Measurements from ENCODE around the gene DNM3.
A peak's percentile ranks its signal among the peaks of the same experiment; 100 is the strongest.

The DNM3 gene

DNA sequence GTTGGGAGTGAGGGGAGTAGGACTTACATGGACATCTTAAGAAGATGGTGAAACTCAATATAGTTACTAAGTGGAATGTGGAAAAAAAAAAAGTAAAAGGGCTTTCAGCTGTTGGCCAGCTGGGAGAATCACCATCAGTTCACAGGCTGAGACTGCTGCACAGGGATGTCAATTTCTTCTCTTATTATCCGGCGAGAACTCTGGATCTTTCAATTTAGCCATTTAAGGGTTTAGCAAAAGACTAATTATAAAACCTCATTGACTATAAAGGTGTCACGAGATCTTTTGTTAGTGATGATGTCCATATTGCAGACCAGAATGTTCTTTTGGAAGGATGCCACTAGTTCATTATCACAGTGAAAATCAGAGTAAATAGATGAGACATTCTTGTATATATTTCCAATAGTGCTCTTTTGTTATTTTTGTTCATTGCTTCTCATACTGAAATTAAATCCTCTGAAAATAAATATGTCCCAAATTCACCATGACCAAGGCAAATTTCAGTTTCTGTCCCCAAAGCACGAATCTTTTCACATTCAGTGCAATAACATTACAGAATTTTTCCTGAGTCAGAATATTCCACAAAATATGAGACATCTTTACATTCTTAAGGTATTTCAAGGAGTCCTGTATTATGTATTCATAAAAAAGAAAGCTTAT is 266.1 kb downstream of the DNM3 start:
- DNase-seq (ENCODE audit: low spot score) = peak; percentile 20

DNA sequence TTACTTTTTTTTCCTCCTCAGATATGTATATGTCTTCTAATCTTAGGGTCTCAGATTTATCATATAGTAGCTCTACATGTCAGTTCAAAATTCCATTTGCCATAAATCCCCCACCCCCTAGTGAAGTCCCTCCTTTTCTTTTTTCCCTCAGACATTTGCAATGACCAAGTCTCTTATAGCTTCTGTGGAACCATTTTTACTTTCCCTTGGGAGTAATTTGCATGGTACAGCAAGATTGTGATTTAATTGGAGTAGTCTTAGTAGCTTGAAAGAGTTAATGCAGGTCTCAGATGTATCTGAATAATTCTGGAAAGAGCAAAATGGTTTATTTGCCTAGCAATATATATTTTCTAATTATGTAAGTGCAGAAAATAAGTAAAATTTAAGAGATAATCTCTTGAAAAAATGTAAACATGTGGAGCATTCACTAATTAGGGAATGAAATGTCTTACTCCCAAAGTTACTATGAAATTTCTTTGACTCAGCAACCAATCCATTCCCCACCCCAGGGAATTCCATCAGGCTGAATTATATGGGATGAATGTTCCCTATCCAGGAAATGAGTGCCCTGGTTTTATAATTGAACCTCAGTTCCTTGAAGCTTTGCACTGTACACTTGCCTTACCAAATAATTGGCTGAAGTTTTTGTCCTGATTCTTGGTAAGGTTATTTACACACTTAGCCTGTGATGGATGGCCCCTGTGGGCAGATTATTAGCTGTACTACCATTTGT is 267.0 kb downstream of the DNM3 start:
- no peak for DNase-seq (ENCODE audit: low spot score)

DNA sequence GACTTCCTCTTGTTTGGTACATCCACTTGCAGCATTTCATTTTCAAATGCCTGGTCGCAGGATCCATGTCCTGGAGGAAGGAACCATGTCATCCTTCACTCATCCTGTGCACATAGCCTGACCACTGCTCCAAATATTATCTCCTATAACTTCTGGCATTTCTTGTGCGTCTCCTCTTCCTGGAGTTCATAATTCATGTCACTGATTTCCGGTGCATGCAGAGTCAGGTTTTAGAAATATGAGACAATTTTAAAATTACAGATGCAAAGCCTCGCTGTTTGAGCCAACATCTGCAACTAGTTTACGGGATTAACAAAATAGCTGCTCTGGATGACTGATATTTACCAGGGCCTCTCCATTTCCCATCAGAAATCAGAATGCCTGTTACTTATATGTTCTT is 268.1 kb downstream of the DNM3 start:
- no peak for DNase-seq (ENCODE audit: low spot score)

DNA sequence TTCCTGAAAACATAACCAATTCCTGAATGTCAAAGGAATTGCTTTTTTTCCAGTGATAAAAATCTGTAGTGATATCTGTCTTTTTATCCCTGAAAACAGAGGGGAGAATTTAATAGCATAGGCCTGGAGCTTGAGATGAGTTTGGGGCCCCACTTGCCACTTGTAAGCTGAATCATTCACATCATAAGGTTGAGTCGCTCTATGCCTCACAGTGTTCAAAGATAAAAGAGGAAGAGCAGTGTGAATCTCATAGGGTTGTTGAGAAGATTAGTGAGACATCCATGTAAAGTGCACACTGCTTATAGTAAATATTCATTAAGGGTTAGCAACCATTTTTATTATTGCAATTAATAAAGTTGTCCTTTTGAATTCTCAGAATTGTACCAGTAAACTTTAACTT is 271.3 kb downstream of the DNM3 start:
- DNase-seq (ENCODE audit: low spot score) = no peak

DNA sequence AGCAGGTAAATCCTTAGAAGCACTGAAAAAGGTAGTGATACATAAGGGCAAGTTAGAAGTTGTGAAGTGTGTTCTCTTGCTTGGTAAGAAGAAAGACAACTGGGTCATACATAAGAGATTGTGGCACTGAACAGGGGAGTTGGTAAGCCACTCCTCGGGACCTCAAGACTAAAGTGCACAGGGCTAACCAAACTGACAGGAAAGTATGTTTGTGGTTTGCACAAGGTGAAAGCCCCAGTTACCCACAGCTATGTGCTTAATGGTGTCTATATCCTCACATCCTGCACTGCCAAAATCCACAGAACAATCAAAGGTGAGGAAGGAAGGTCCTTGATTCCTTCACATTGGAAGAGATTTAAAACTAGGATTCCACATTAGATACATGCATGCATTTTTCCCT is 276.5 kb downstream of the DNM3 start:
- DNase-seq (ENCODE audit: low spot score) = no peak

DNA sequence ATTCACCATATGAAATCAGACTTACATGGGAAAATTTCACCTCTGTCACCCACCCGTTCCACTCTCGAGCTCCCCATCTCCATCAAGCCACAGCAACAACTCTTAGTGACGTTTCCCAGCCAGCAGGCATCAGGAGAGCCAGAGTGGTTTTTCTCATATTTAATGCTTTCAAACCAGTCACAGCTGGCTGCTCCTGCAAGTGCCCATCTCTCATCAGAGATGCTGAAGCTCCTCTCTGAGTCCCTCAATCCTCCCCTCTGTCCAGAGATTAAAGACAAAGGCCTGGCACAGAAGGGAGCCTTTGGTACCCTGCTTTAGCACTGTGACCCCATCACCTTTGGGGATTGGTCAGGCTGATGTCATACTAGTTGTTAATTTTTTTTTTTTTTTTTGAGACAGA is 277.3 kb downstream of the DNM3 start:
- DNase-seq (ENCODE audit: low spot score) = no peak

DNA sequence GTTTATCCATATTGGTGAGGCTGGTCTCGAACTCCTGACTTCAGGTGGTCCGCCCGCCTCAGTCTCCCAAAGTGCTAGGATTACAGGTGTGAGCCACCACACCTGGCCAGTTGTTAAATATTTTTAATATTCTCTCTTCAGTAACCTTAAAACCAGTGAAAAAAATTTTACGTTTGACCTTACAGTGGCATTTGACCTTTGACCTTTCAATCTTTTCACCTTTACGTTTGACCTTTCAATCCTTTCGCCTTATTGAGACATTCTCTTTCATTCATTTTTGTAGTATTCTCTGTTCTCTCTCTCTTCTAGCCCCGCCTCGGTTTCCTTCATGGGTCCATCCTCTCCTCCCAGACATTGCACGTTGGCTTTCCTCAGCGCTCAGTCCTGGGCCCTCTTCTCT is 277.9 kb downstream of the DNM3 start:
- no peak for DNase-seq (ENCODE audit: low spot score)

DNA sequence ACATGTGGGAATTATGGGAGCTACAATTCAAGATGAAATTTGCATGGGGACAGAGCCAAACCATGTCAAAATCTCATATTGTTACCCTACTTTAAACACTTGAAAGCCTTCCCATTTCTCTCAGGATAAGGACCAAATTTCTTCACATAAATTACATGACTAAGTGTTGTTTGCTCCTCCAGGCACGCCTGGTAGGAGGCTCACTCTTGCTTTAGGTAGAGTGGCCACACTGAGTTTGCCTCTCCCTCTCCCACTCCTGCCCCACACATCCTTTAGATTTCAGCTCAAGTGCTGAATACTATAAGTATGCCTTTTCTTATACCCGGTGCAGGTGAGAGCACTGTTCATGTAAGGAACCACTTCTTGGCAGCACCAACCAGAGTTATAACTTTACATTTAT is 279.1 kb downstream of the DNM3 start:
- DNase-seq (ENCODE audit: low spot score) = no peak

DNA sequence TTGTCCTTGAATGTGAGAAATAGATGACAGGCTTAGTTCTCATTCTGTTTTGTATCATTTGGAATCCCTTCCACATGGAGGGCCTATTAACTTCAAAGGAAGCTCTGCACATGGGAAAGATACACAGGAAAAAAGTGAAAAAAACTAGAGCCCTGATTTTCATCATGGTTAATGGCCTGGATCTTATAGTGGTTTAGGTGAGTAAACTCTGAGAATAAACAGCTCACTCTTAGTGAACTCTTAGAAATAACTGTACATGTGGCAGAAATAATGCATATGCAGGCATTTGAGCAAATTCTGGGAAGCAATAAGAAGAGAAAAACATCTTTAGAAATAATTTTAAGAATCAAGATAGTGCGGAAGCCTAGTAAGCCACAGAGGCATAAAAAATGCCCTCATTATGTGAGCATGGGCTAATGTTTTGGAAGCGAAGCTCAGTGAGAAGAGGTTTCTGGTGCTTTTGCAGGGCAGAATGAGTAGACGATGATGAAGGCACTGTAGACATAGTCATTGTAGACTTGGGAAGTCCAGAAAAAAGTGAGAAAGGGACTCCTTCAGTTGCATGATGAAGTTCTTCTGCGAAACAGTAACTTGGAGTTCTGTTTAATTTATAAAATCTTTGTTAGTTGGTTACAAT is 279.9 kb downstream of the DNM3 start:
- DNase-seq (ENCODE audit: low spot score) = no peak

DNA sequence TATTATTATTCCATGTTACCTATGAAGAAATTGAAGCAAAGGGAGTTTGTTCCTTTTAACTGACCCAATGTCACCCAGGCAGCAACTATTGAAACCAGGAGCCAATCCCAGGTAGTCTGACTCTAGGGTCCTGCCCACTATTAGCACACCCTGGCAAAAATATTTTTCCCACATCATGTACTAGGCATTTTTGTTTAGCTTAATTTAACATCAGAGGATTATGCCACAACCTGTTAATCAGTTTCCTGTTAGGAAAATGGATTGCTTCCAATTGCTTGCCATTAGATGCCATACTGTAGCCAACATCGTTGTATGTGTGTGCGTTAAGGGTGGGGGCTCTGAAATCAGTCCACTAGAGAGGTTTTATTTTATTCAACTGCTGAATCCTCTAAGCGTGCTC is 281.1 kb downstream of the DNM3 start:
- no peak for DNase-seq (ENCODE audit: low spot score)

DNA sequence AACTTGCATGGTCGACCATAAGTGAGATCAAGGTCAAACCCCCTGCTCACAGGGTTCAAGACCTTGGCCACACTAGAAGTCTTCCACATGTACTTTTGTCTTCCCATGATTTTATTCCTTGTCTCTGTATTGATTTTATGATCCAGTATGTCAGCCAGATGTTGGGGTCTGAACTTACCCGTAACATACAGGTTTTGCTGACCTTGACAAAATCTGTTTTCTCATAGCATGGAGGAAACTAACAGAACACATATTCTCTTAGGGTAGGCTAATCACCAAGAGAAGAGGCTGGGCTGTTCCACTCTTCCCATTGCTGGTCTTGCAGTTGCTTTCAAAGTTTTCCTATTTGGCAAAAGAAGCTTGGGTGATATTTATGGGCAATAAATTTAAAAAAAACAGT is 284.0 kb downstream of the DNM3 start:
- DNase-seq (ENCODE audit: low spot score) = no peak

DNA sequence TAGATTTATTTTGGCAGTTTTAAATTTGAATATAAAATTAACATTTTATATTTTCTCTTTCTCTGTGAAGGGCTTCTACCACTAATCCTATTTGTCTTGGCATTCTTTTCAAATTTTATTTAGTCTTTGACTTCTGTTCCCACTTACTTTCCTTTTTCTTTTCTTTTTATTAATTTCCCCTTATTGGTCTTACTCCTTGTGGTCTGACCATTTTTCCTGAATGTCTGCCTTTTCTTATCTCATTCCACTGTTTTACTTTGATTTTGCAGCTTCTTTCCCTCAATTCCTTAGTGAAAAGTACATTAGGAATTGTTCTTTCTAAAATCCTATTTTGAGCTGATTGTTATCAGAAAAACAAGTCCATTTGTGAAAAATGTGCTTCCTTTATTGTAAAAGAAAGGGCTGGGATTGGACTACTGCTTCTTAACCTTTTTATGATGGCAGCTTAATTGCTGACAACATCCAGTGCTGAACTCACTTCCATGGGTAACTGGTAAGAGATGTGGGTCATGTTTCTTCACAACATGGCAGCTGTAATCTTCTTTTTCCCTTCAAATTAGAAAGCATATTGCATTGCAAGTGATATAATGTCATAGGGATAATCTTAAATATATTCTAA is 284.6 kb downstream of the DNM3 start:
- no peak for DNase-seq (ENCODE audit: low spot score)

DNA sequence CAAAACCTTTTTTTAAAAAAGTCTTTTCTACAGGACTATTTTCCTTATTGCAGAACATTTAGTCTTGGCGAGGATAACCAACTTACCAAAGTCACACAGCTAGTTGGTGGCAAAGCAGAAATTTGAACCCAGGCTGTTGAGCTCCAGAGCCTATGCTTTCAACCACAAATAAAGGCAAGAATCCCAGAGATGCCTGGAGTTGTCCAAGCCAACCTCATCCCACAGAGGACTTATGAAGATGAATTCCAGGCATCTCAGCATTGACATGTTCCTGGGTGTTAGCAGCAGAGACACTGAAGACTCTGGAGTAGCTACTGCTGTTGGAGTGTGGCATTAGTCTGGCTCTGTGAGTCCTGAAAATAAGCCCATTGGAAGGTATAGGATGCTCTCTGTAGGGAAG is 291.5 kb downstream of the DNM3 start:
- no peak for DNase-seq (ENCODE audit: low spot score)

DNA sequence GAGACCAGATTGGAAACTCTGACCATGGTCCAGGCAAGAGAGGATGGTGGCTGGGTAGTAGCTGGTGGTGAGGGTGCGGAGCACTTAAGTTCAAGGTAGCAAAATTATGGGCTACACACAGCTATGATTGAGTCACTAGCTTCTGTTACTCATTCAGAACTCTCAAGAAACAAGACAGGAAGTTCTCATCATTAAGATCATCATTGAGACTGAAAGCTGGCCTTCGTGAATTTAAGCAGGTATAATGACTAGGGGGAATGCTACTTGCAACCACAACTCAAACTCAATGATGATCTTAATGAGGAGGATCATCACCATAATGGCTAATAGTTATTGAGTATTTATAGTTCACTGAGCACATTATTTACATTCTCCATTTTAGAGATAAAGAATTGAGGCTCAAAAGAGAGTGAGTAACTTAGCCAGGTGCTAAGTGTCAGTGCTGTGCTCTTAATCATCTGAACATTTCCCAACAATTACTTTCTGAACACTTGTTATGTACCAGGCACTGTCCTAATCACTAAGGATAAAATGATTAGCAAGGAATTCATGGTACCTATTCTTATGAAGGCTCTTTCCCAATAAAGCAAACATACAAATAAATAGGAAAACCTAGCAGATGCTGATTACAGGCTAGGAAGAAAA is 292.9 kb downstream of the DNM3 start:
- DNase-seq (ENCODE audit: low spot score) = no peak

DNA sequence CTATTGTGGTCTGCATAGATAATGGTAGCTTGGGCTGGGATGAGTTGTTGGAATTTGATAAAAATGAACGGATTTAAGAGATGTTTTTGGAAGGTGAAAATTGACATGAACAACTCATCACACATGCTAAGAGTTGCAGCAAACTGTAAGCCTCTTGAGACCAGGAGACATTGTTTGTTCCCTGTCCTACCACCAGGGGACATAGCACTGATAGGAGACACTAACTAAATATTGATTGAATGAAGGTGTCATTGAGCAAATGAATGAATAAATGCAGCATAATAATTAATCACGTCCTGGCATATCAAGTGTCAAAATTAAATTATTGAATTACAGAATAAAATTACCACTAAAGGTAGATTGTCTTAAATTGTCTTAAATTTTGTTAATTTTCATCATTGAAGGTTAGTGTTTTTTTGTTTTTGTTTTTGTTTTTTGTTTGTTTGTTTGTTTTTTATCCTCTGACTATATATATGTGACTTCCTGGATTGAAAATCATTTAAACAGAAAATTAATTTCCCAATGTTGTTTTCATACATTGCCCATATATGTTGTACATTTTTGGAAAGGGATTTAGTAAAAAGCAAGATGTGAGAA is 293.9 kb downstream of the DNM3 start:
- DNase-seq (ENCODE audit: low spot score) = no peak

DNA sequence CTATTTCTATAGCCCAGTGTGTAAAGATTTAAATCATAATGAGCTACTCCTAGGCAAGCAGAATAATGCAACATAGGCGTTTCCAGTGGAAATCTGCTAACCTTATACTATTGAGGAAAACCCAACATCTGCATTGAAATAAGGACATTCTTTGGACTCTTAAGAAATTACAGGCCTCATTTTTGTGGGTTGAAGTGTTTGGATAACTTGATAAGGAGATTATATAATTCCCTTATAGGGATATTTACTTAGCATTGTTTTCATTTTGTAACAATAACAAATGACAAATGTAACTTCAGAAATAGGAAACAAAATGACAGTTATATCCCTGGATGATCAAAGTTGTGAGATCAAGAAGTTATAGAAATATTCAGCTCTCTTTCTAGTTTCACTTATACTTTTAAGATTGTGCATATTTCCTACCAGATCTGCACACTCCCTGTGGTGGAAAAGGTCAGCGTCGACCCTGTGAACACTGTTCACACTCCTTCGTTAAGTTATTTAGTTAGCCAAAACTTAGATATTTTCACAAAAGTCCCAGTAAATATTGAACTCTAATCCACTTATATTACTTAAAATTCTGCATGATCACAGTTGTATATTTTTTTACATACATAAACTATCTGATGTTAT is 294.8 kb downstream of the DNM3 start:
- DNase-seq (ENCODE audit: low spot score) = no peak

DNA sequence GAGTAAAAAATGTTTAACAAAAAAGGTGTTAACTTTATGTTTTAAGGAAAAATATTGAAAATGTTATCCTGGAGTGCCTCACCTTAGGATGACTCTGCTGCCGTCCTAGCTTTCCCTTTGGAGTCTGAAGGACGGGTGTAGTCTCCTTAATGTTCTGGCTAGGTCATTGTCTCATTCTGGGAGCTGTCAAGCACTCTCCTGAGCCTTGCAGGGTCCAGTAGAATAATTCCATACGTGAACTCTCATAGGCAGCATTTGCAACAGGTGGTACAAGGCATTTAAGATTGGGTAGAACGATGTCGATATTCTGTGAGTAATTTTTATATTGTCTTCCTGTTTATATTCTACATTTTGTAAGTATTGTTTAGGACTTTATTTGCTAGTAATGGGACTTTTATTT is 295.6 kb downstream of the DNM3 start:
- DNase-seq (ENCODE audit: low spot score) = no peak

DNA sequence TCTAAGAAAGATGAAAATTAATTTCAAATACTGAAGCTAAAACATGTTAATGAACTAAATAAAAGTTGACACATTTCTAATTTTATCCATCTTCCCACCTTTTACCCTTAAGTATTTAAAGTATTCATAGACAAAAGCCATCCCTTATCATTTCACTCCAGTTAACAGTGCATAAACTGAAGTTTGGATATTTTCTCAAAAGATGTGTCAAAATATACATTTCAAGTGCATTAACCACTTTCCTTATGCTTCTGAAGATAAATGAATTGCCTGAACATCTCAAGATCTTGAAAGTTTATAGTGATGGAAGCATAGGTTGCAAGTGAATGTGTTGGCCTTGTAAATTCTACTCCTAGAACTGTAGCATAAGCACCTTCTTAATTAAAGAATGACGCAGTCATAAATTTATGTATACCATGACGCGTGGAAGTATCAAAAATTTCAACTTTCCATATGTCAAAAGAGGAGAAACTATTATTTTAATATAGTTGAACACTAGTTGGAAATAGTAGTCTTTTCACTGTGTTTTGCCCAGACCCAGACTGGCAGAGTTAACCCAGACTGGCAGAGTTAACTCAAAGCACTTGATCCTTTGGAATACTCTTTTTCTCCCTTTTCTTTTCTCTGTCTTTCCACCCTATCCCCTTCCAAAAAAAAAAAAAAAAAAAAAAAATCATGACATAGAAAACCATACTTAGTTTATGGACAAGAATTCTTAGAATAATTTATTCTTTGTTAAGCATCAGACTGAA is 296.6 kb downstream of the DNM3 start:
- no peak for DNase-seq (ENCODE audit: low spot score)

DNA sequence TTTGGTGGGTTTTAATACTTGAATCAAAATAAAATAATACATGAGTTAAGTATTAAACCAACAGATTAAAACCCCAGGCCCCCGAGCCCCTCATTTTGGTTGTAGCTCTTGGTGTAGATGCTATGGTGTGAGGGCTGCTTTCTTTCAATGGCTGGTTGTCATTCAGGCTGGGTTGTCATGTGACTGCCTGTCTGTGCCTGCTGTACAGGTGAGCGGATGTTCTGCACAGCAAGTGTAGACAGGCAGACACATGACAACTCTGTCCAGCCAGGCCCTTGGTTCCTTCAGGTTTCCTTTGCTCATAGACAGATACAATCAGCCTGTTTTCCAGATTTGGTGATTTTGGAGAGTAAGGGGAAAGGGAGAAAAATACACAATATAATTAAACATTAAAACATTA is 297.3 kb downstream of the DNM3 start:
- DNase-seq (ENCODE audit: low spot score) = no peak

DNA sequence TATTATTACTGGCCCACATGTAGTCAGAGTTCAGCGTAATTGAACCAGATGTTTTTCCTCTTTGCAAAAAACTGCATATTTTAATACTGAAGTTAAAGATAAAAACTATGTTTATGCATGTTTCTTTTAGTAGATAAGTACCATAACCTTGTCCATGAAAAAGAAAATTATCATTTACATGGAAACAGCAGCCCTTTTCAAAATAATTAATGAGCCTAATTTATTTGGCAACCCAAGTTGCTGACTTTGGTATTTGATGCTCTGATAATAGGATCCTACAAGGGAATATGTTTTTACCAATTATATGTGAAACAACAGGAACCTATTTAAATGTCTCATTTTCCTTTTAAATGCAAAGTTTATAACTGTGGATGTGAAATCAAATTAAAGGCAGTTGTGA is 297.9 kb downstream of the DNM3 start:
- no peak for DNase-seq (ENCODE audit: low spot score)

DNA sequence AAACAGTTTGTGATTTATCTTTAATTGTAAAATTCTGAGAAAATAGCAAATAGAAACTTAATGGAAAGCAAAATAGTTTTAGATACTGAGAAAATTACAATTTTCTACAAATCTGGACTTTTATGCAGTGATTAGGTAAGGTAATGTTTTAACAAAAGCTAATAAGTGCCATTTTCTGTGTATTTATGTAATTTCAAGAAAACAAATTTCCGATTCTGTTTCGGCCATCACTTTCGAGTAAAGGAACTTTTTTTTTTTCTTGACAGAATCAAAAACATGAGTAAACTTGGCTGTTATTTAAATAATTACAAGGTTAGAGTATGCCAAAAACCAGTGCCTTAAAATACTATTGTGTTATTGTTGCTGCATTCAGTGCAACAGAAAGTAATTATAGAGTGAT is 298.8 kb downstream of the DNM3 start:
- DNase-seq (ENCODE audit: low spot score) = no peak

All from globus pallidus (tissue), 1 donor.